ENCODE measurements around the gene OFD1.

DNA sequence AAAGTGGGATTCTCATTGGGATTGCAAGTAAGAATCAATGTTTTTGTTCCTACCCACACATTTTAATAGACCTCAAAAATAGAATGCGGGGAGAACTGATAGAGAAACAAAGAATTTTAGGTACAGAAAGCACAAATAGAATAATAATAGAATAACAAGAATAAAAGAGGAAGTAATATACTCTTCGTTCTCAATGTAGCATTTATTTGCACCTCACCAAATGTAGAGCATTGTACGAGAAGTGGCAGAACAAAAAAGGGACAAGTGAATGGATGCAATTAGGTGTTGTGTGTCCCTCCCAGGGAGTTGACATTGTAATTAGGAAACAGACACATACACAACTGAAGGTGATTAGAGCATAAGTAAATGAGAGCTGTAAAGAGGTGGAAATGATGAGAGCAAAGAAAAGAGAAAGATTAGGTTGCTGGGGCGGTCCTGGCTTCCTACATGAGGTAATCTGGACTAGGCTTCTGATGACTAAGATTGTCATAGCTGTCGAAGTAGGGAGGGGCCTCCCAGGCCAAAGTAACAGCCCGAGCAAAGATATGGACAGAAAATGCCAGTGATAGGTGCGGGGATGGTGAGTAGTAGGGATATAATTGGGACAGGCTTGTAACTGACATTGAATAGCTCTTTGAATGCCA is 35.2 kb upstream of the OFD1 start:
- no peak for TF ChIP-seq SUZ12 (IDR thresholded peaks at IDR 0.05)
- TF ChIP-seq NFRKB (IDR thresholded peaks at IDR 0.05), result no peak
- TF ChIP-seq, protein P1, sequence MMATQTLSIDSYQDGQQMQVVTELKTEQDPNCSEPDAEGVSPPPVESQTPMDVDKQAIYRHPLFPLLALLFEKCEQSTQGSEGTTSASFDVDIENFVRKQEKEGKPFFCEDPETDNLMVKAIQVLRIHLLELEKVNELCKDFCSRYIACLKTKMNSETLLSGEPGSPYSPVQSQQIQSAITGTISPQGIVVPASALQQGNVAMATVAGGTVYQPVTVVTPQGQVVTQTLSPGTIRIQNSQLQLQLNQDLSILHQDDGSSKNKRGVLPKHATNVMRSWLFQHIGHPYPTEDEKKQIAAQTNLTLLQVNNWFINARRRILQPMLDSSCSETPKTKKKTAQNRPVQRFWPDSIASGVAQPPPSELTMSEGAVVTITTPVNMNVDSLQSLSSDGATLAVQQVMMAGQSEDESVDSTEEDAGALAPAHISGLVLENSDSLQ (IDR thresholded peaks at IDR 0.05), result no peak
- no peak for TF ChIP-seq SP1 (IDR thresholded peaks at IDR 0.05)
- no peak for TF ChIP-seq HDGF (IDR thresholded peaks at IDR 0.05; ENCODE audit: borderline replicate concordance)
- TF ChIP-seq L3MBTL2 (conservative IDR thresholded peaks at IDR 0.05), result no peak
- no peak for TF ChIP-seq TARDBP (IDR thresholded peaks at IDR 0.05)
- TF ChIP-seq FOXA1 (IDR thresholded peaks at IDR 0.05), result no peak
- TF ChIP-seq BHLHE40 (IDR thresholded peaks at IDR 0.05; ENCODE audit: borderline replicate concordance), result no peak
- no peak for TF ChIP-seq LEF1 (IDR thresholded peaks at IDR 0.05; ENCODE audit: borderline replicate concordance)
- TF ChIP-seq ARNT (IDR thresholded peaks at IDR 0.05), result no peak
- no peak for TF ChIP-seq FOXM1 (IDR thresholded peaks at IDR 0.05; ENCODE audit: borderline replicate concordance)
- no peak for TF ChIP-seq FOXK2 (IDR thresholded peaks at IDR 0.05)
- TF ChIP-seq CTBP1 (IDR thresholded peaks at IDR 0.05; ENCODE audit: borderline replicate concordance), result no peak

Data from HEK293T (cell line).